Endothelial cell of umbilical vein (primary cell): ENCODE measurements around the gene HOXA1. TPM values are rescaled to one million over a fixed set of nuclear protein-coding genes. Genes with fewer than 3 reads are reported as not detected.

ENCODE experiments used
- BruUV-seq: library from RNA; stranded (reverse); fragments of 400-500 nt; replicated peaks from 2 replicates; lab custom pipeline; 2021; lab: Mats Ljungman, UMichigan
- CTCF ChIA-PET: fragments of 300-600, 350-600 bp; sonication (Branson Sonifier 250); formaldehyde crosslinking; loops from one replicate; lab custom pipeline; 2021; ENCODE audit warnings: antibody characterized with exemption, inconsistent platforms; lab: Charles Lee
- POLR2A ChIA-PET: fragments of 300-600, 350-600 bp; sonication (Branson Sonifier 250); formaldehyde crosslinking; loops from one replicate; lab custom pipeline; 2021; ENCODE audit warnings: antibody characterized with exemption, inconsistent platforms; lab: Charles Lee
- DNase-seq: peaks from one replicate; pipeline ENCODE4 v3.0.0-alpha.2; 2011; ENCODE audit warnings: low read depth, low spot score
- FAIRE-seq: peaks from 2 replicates; lab custom pipeline; 2011; peaks lifted over from hg19 to GRCh38; lab: Jason Lieb, UNC
- H2AFZ ChIP-seq: 2 replicates; pipeline ENCODE4 v1.6.0; 2012; ENCODE audit warnings: low read depth, low read length, control low read depth, inconsistent platforms
- H3K27ac ChIP-seq: 2 replicates; pipeline ENCODE4 v1.5.1; 2011; ENCODE audit warnings: low read depth, mild to moderate bottlenecking, control low read depth, low read length, moderate library complexity; ENCODE audit not compliant: insufficient read depth
- H3K27me3 ChIP-seq, 2 experiments: 2 replicates each; pipeline versions ENCODE4 v1.6.0 to v1.6.1; 2011; ENCODE audit warnings: low read length in 2 of 2, mixed read lengths in 1 of 2; ENCODE audit not compliant: control insufficient read depth in 2 of 2, insufficient read depth in 2 of 2
- H3K36me3 ChIP-seq, 2 experiments: 2 replicates in 1 of 2; 3 replicates in 1 of 2; pipeline ENCODE4 v1.5.1; 2011; ENCODE audit warnings: low read length in 2 of 2, mild to moderate bottlenecking in 1 of 2, moderate library complexity in 1 of 2; ENCODE audit not compliant: control insufficient read depth in 2 of 2, insufficient read depth in 2 of 2; ENCODE audit errors: extremely low read depth in 1 of 2
- H3K4me1 ChIP-seq: 3 replicates; pipeline ENCODE4 v1.5.1; 2011; ENCODE audit warnings: mild to moderate bottlenecking, low read length; ENCODE audit not compliant: control insufficient read depth, insufficient read depth; ENCODE audit errors: extremely low read depth
- H3K4me2 ChIP-seq: 2 replicates; pipeline ENCODE4 v1.6.1; 2011; ENCODE audit warnings: low read length, control low read depth, mixed read lengths; ENCODE audit not compliant: insufficient read depth
- H3K4me3 ChIP-seq, 3 experiments: fragments of 200-600 bp in 1 of 3; sonication (generic), shearing (Covaris generic) in 1 of 3; replicated peaks in 1 of 3; 2 replicates each; pipeline ENCODE4 v1.5.1; 2011 to 2016; ENCODE audit warnings: control low read depth in 3 of 3, low read length in 3 of 3, mild to moderate bottlenecking in 2 of 3, inconsistent platforms in 1 of 3, low read depth in 1 of 3, moderate library complexity in 1 of 3; ENCODE audit not compliant: insufficient read depth in 1 of 3
- H3K79me2 ChIP-seq: 2 replicates; pipeline ENCODE4 v1.6.0; 2012; ENCODE audit warnings: low read length, inconsistent platforms; ENCODE audit not compliant: control insufficient read depth, insufficient read depth
- H3K9ac ChIP-seq: replicated peaks from 2 replicates; pipeline ENCODE3; 2011; ENCODE audit warnings: low read length, control low read depth; ENCODE audit not compliant: insufficient read depth; ENCODE audit errors: extremely low read depth
- H3K9me1 ChIP-seq: replicated peaks from 3 replicates; pipeline ENCODE4 v1.6.0; 2011; ENCODE audit warnings: mild to moderate bottlenecking, low read length; ENCODE audit not compliant: control insufficient read depth, insufficient read depth; ENCODE audit errors: extremely low read depth
- H3K9me3 ChIP-seq: replicated peaks from 2 replicates; pipeline ENCODE4 v1.5.1; 2012; ENCODE audit warnings: low read length, inconsistent platforms; ENCODE audit not compliant: control insufficient read depth, insufficient read depth
- H4K20me1 ChIP-seq: replicated peaks from 2 replicates; pipeline ENCODE3; 2011; ENCODE audit warnings: mild to moderate bottlenecking, low read length; ENCODE audit not compliant: control insufficient read depth, insufficient read depth; ENCODE audit errors: extremely low read depth
- dilution Hi-C: fragments of 300-500 bp; cut with MboI; formaldehyde crosslinking; loops from one replicate; pipeline ENCODE4 v1.15.0; 2019; ENCODE audit warnings: low sequenced_read_pairs; ENCODE audit not compliant: extremely low pct_ligation_motif_present
- intact Hi-C: fragments of 100-400 bp; cut with micrococcal nuclease; formaldehyde crosslinking; loops from one replicate; pipeline ENCODE4 v1.10.0; 2022
- polyA plus RNA-seq, 4 experiments: library from polyadenylated mRNA; depleted of rRNA in 3 of 4; stranded (reverse) in 3 of 4; unstranded in 1 of 4; fragments of >200 nt; gene quantifications; 2 replicates each; pipeline versions ENCODE4 v1.2.1 to v1.2.3, GENCODE V29; 2011 to 2012; ENCODE audit warnings: missing spikeins in 1 of 4
- total RNA-seq: library from RNA; stranded (reverse); gene quantifications from 2 replicates; pipeline ENCODE4 v1.2.3, GENCODE V29; 2021
- TF ChIP-seq, protein P1 (sequence below), 2 donors: IDR thresholded peaks; 1 replicate in 1 of 2; 2 replicates in 1 of 2; pipeline ENCODE4 v1.5.1; 2011; ENCODE audit warnings: low read length in 2 of 2, mild to moderate bottlenecking in 2 of 2, moderate library complexity in 2 of 2, control low read depth in 1 of 2, inconsistent platforms in 1 of 2, low read depth in 1 of 2; ENCODE audit not compliant: insufficient read depth in 1 of 2; ENCODE audit errors: extremely low read depth in 1 of 2

The HOXA1 gene
- total and polyA plus RNA-seq, 2 donors (not counting 3 experiments of a cell fraction or from before 2014, with no cell fraction given), result 1.2 to 2.4 TPM

DNA sequence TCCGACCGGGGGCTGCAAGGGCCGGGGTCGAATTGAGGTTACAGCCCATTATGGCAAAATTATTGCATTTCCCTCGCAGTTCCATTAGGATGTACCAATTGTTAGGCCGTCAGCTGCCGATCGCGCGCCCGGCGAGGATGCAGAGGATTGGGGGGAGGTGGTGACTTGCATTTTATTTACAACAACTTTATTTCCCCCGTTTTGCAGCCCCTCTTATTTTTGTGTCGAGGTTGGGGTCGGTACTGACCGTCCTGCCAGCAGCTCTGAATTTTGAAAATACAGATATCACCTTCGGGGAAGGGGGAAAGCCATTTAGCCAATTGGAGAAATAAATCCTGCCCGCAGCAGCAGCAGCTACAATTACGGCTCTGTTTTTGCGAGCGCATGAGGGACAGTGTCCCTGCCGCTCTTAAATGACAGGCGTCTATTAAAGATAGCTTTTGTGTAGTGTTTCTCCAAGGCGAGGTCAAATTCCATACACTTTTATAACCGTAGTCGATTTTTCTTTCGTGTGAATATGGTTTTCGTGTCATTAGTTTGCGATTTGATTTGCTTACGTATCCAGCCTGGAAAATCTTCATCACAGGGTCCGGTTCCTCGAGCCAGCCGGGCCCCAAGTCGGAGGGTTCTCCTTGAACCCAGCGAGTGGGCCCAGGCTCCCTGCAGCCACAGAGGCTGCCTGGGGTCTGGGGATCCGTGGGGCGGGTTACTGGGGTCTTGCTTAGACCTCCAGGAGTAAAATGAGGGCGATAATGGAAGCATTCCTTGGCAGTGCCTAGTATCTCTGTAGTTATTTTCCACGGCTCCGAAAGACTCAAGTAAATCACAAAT is 48.4 kb upstream of the HOXA1 start:
- BruUV-seq, result no TSS peak
- H3K4me2 ChIP-seq, result peak overlapping the region; percentile 76
- peak overlapping the region; percentile 47 for H3K9ac ChIP-seq
- H3K4me3 ChIP-seq, result peak overlapping the region; percentile 5 to 23 (median 13)
- intact Hi-C loops (loop anchor here (1.0 to 5.0 kb wide), 7 partner anchors 17 to 1287 kb away; partner anchors contain the start of gene HOXA9), dilution Hi-C loops (no loop called here)
- H3K36me3 ChIP-seq, result peaks cover 0 to 19% of the 10 kb centered on the region in 2 experiments
- H3K9me1 ChIP-seq, result no peaks in the 10 kb centered on the region
- no peak for DNase-seq
- no peaks in the 10 kb centered on the region for H3K27me3 ChIP-seq
- no peaks in the 10 kb centered on the region for H3K9me3 ChIP-seq
- POLR2A ChIA-PET, result interaction anchor here (0.7 to 1.5 kb wide), 4 partner anchors 14 to 45 kb away, joined by 3 read pairs; partner anchors contain the start of gene HOXA9
- H2AFZ ChIP-seq, result no peak overlapping the region
- H4K20me1 ChIP-seq, result no peaks in the 10 kb centered on the region
- no peak for FAIRE-seq
- peaks cover 73% of the 10 kb centered on the region for H3K4me1 ChIP-seq
- TF ChIP-seq, protein P1, sequence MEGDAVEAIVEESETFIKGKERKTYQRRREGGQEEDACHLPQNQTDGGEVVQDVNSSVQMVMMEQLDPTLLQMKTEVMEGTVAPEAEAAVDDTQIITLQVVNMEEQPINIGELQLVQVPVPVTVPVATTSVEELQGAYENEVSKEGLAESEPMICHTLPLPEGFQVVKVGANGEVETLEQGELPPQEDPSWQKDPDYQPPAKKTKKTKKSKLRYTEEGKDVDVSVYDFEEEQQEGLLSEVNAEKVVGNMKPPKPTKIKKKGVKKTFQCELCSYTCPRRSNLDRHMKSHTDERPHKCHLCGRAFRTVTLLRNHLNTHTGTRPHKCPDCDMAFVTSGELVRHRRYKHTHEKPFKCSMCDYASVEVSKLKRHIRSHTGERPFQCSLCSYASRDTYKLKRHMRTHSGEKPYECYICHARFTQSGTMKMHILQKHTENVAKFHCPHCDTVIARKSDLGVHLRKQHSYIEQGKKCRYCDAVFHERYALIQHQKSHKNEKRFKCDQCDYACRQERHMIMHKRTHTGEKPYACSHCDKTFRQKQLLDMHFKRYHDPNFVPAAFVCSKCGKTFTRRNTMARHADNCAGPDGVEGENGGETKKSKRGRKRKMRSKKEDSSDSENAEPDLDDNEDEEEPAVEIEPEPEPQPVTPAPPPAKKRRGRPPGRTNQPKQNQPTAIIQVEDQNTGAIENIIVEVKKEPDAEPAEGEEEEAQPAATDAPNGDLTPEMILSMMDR (IDR thresholded peaks at IDR 0.05; ENCODE audit: extremely low read depth in 1 of 2, insufficient read depth in 1 of 2, low read depth in 1 of 2, low read length in 2 of 2), result no peak
- H3K79me2 ChIP-seq, result peaks cover 97% of the 10 kb centered on the region
- peak overlapping the region; percentile 64 for H3K27ac ChIP-seq
- CTCF ChIA-PET, result interaction anchor here (0.7 to 7.0 kb wide), 35 partner anchors 8 to 1251 kb away, joined by 3 to 72 read pairs (median 6); partner anchors contain the start of genes HOXA3, HOXA4 and HOXA7
